ENCODE data around the gene IL18R1. TPM values are rescaled to one million over a fixed set of nuclear protein-coding genes. Genes with fewer than 3 reads are reported as not detected.

Gene IL18R1
- total RNA-seq, 1 donor from 2014 or later, result not detected

GRCh38 chr2:102387763-102388546 lies 32.4 kb downstream of the IL18R1 start:
- no peaks in the 10 kb centered on the region for H3K27me3 Mint-ChIP-seq (ENCODE audit: unreplicated experiment)
- no peak for TF ChIP-seq CTCF (IDR thresholded peaks at IDR 0.05; ENCODE audit: partially characterized antibody, unreplicated experiment)
- no peak overlapping the region for H3K4me3 Mint-ChIP-seq (ENCODE audit: unreplicated experiment)
- no peak overlapping the region for H3K27ac Mint-ChIP-seq (ENCODE audit: unreplicated experiment)
- no peaks in the 10 kb centered on the region for H3K4me1 Mint-ChIP-seq (ENCODE audit: low read depth, unreplicated experiment)
- H3K36me3 Mint-ChIP-seq (ENCODE audit: unreplicated experiment), result no peaks in the 10 kb centered on the region
- no peaks in the 10 kb centered on the region for H3K9me3 Mint-ChIP-seq (ENCODE audit: unreplicated experiment)
- no peak for DNase-seq

GRCh38 chr2:102391565-102391964 lies 36.0 kb downstream of the IL18R1 start:
- no peaks in the 10 kb centered on the region for H3K4me1 Mint-ChIP-seq (ENCODE audit: low read depth, unreplicated experiment)
- no peak for TF ChIP-seq CTCF (IDR thresholded peaks at IDR 0.05; ENCODE audit: partially characterized antibody, unreplicated experiment)
- no peaks in the 10 kb centered on the region for H3K9me3 Mint-ChIP-seq (ENCODE audit: unreplicated experiment)
- no peak overlapping the region for H3K27ac Mint-ChIP-seq (ENCODE audit: unreplicated experiment)
- no peak for DNase-seq
- H3K36me3 Mint-ChIP-seq (ENCODE audit: unreplicated experiment), result no peaks in the 10 kb centered on the region
- H3K27me3 Mint-ChIP-seq (ENCODE audit: unreplicated experiment), result no peaks in the 10 kb centered on the region
- no peak overlapping the region for H3K4me3 Mint-ChIP-seq (ENCODE audit: unreplicated experiment)

GRCh38 chr2:102392096-102392495 lies 36.5 kb downstream of the IL18R1 start:
- DNase-seq, result no peak
- Mint-ChIP-seq H3K27ac (ENCODE audit: unreplicated experiment) (no peak overlapping the region), H3K9me3 (ENCODE audit: unreplicated experiment) (no peaks in the 10 kb centered on the region), H3K4me1 (ENCODE audit: low read depth, unreplicated experiment) (no peaks in the 10 kb centered on the region), H3K36me3 (ENCODE audit: unreplicated experiment) (no peaks in the 10 kb centered on the region), H3K27me3 (ENCODE audit: unreplicated experiment) (no peaks in the 10 kb centered on the region), H3K4me3 (ENCODE audit: unreplicated experiment) (no peak overlapping the region)
- no peak for TF ChIP-seq CTCF (IDR thresholded peaks at IDR 0.05; ENCODE audit: partially characterized antibody, unreplicated experiment)

GRCh38 chr2:102392942-102393341 lies 37.3 kb downstream of the IL18R1 start:
- no peak for TF ChIP-seq CTCF (IDR thresholded peaks at IDR 0.05; ENCODE audit: partially characterized antibody, unreplicated experiment)
- no peaks in the 10 kb centered on the region for H3K4me1 Mint-ChIP-seq (ENCODE audit: low read depth, unreplicated experiment)
- H3K36me3 Mint-ChIP-seq (ENCODE audit: unreplicated experiment), result no peaks in the 10 kb centered on the region
- no peaks in the 10 kb centered on the region for H3K9me3 Mint-ChIP-seq (ENCODE audit: unreplicated experiment)
- H3K4me3 Mint-ChIP-seq (ENCODE audit: unreplicated experiment), result no peak overlapping the region
- no peak overlapping the region for H3K27ac Mint-ChIP-seq (ENCODE audit: unreplicated experiment)
- no peak for DNase-seq
- no peaks in the 10 kb centered on the region for H3K27me3 Mint-ChIP-seq (ENCODE audit: unreplicated experiment)

GRCh38 chr2:102396012-102396411 lies 40.4 kb downstream of the IL18R1 start:
- H3K9me3 Mint-ChIP-seq (ENCODE audit: unreplicated experiment), result no peaks in the 10 kb centered on the region

More at GRCh38 chr2:102396012-102396411, 40.4 kb downstream of the IL18R1 start:
- Mint-ChIP-seq H3K36me3 (ENCODE audit: unreplicated experiment) (no peaks in the 10 kb centered on the region), H3K4me3 (ENCODE audit: unreplicated experiment) (no peak overlapping the region), H3K27me3 (ENCODE audit: unreplicated experiment) (no peaks in the 10 kb centered on the region), H3K4me1 (ENCODE audit: low read depth, unreplicated experiment) (no peaks in the 10 kb centered on the region), H3K27ac (ENCODE audit: unreplicated experiment) (no peak overlapping the region)
- TF ChIP-seq CTCF (IDR thresholded peaks at IDR 0.05; ENCODE audit: partially characterized antibody, unreplicated experiment), result no peak
- DNase-seq, result no peak
